Tibial nerve (tissue), 4 donors: ENCODE measurements around the gene DYNC1I1. TPM values are rescaled to one million over a fixed set of nuclear protein-coding genes. Genes with fewer than 3 reads are reported as not detected.

Experiments used
- DNase-seq, 2 donors: peaks; one replicate each; pipeline ENCODE4 v3.0.0-alpha.2; 2019; ENCODE audit warnings: low spot score in 2 of 2
- H3K27ac ChIP-seq, 4 donors: fragments of 200-600 bp; sonication (generic) in 3 of 4; one replicate each; pipeline ENCODE4 v1.5.1; 2017 to 2019; ENCODE audit warnings: mild to moderate bottlenecking in 1 of 4
- H3K27me3 ChIP-seq, 2 donors: fragments of 200-600 bp; sonication (generic) in 1 of 2; one replicate each; pipeline versions ENCODE4 v1.5.1 to v1.6.0; 2017 to 2019
- H3K36me3 ChIP-seq, 3 donors: fragments of 200-600 bp; sonication (generic); one replicate each; pipeline ENCODE4 v1.5.1; 2018 to 2019
- H3K4me1 ChIP-seq, 4 donors: fragments of 200-600 bp; sonication (generic) in 3 of 4; one replicate each; pipeline ENCODE4 v1.5.1; 2017 to 2019
- H3K4me3 ChIP-seq, 4 donors: fragments of 200-600 bp; sonication (generic) in 3 of 4; one replicate each; pipeline ENCODE4 v1.5.1; 2017 to 2019; ENCODE audit warnings: mild to moderate bottlenecking in 1 of 4, moderate library complexity in 1 of 4
- H3K9me3 ChIP-seq, 4 donors: fragments of 200-600 bp; sonication (generic) in 3 of 4; one replicate each; pipeline ENCODE4 v1.5.1; 2017 to 2019
- CTCF ChIP-seq, 5 experiments: fragments of 200-600 bp in 3 of 5; fragments of 450-650 bp in 2 of 5; sonication (generic) in 3 of 5; IDR thresholded peaks; one replicate each; pipeline ENCODE4 v1.5.1; 2016 to 2019; ENCODE audit warnings: antibody characterized with exemption in 5 of 5, mild to moderate bottlenecking in 3 of 5, moderate library complexity in 2 of 5
- EP300 ChIP-seq, 2 donors: sonication (generic); formaldehyde crosslinking; IDR thresholded peaks; one replicate each; pipeline ENCODE4 v1.6.1; 2017; ENCODE audit warnings: antibody characterized with exemption in 2 of 2, mild to moderate bottlenecking in 1 of 2
- POLR2A ChIP-seq, 2 donors: fragments of 450-650 bp; IDR thresholded peaks; one replicate each; pipeline ENCODE4 v1.6.1; 2017; ENCODE audit warnings: antibody characterized with exemption in 2 of 2, mild to moderate bottlenecking in 2 of 2, moderate library complexity in 2 of 2
- WGBS, 2 donors: methylation state at CpG; one replicate each; pipeline ENCODE4 v1.1.5; 2018; 5-methylcytosine and 5-hydroxymethylcytosine counted together
- total RNA-seq, 4 donors: library from RNA; depleted of rRNA; stranded (reverse); fragments of >200 nt; gene quantifications; one replicate each; pipeline ENCODE4 v1.1.0, GENCODE V29; 2016

DYNC1I1 gene
- total RNA-seq, 4 donors from 2014 or later, result 5.5 to 12.0 (median 9.8) TPM

DNA sequence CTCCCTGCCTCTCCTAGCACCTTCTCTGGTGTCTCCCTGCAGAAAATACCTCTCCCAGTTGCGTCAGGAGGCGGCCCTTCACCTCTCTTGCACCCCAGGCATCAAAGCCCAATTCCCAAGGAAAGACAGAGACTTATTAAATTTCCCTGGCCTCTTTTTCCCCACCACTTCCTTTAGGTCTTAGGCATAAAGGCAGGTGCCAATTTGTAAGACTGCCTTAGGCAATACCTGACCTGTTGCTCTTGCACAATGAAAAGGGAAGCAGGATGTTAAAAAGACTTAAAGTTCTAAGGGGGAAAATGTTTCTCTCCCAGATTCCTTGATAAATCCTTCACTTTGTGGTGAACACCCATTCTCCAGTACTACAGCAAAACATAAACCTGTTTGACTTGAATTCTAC is 362.9 kb downstream of the DYNC1I1 start:
- H3K4me1 ChIP-seq, result peaks cover 0 to 8% (median 0%) of the 10 kb centered on the region in 4 donors
- no peak for TF ChIP-seq POLR2A (IDR thresholded peaks at IDR 0.05)
- TF ChIP-seq CTCF (IDR thresholded peaks at IDR 0.05), result no peak
- TF ChIP-seq EP300 (IDR thresholded peaks at IDR 0.05), result no peak
- H3K36me3 ChIP-seq, result peaks cover 0 to 28% (median 0%) of the 10 kb centered on the region in 3 donors
- H3K27ac ChIP-seq, result no peak overlapping the region
- H3K27me3 ChIP-seq, result no peaks in the 10 kb centered on the region
- 93 to 95% methylated on average over 2 of the region's 2 CpGs for WGBS, 2 donors
- no peak overlapping the region for H3K4me3 ChIP-seq
- no peak for DNase-seq
- H3K9me3 ChIP-seq, result no peaks in the 10 kb centered on the region

- Histone ChIP-seq H3K27ac (no peak overlapping the region), H3K4me3 (no peak overlapping the region), H3K4me1 (peaks cover 0 to 8% (median 0%) of the 10 kb centered on the region in 4 donors), H3K27me3 (no peaks in the 10 kb centered on the region), H3K9me3 (no peaks in the 10 kb centered on the region), H3K36me3 (peaks cover 0 to 26% (median 0%) of the 10 kb centered on the region in 3 donors)
- TF ChIP-seq CTCF (IDR thresholded peaks at IDR 0.05) (no peak), EP300 (IDR thresholded peaks at IDR 0.05) (no peak)
- no peak for DNase-seq
- WGBS, 2 donors, result 83 to 93% methylated on average over 5 of the region's 5 CpGs
Observed at GRCh38 chr7:96136600-96137239, 364.4 kb downstream of the DYNC1I1 start.

GRCh38 chr7:96143495-96144259 is 371.3 kb downstream of the DYNC1I1 start:
- H3K4me1 ChIP-seq, result no peaks in the 10 kb centered on the region
- 76 to 80% methylated on average over 1 of the region's 1 CpG for WGBS, 2 donors
- H3K9me3 ChIP-seq, result no peaks in the 10 kb centered on the region
- peaks cover 0 to 55% (median 0%) of the 10 kb centered on the region in 3 donors for H3K36me3 ChIP-seq
- no peaks in the 10 kb centered on the region for H3K27me3 ChIP-seq
- no peak for DNase-seq
- no peak overlapping the region for H3K27ac ChIP-seq
- TF ChIP-seq EP300 (IDR thresholded peaks at IDR 0.05) (no peak), POLR2A (IDR thresholded peaks at IDR 0.05) (no peak), CTCF (IDR thresholded peaks at IDR 0.05) (no peak)
- no peak overlapping the region for H3K4me3 ChIP-seq

DNA sequence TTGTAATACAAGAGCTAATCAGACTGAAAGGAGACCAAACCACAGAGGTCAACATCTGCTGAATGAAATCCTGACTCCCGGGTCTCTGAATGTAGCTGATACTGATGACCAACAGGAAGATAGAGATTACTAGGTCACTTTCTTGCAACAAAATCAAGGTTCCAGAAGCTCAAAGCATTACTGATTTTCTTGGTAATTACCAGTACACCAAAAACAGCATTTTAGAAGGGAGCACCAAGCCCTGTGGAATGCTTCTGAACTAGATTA is 371.8 kb downstream of the DYNC1I1 start:
- H3K36me3 ChIP-seq, result peaks cover 0 to 59% (median 0%) of the 10 kb centered on the region in 3 donors
- no peak overlapping the region for H3K27ac ChIP-seq
- TF ChIP-seq POLR2A (IDR thresholded peaks at IDR 0.05) (no peak), EP300 (IDR thresholded peaks at IDR 0.05) (no peak), CTCF (IDR thresholded peaks at IDR 0.05) (no peak)
- H3K4me1 ChIP-seq, result no peaks in the 10 kb centered on the region
- no peak for DNase-seq
- no peaks in the 10 kb centered on the region for H3K27me3 ChIP-seq
- WGBS, 2 donors, result 59 to 81% methylated on average over 1 of the region's 1 CpG
- H3K9me3 ChIP-seq, result no peaks in the 10 kb centered on the region
- H3K4me3 ChIP-seq, result no peak overlapping the region

Other genes starting within 250 kb of the DYNC1I1 start
- 100 to 1,000 TPM; 490 to 939 (median 827) TPM for gene PDK4, start 176.0 kb upstream of the DYNC1I1 start, total RNA-seq